Effector memory CD8-positive, alpha-beta T cell (primary cell): ENCODE data around the gene PLP1.
"Not testable (repeated sequence)": the region's sequence is repeated elsewhere in the genome, so short reads cannot be mapped to it uniquely, and the experiment has no call there.

Experiments
- ATAC-seq: fragments of 150-1000 bp; cut with Tn5 transposase; replicated peaks from 2 replicates; pipeline ENCODE4 v1.10.0; 2021; ENCODE audit warnings: mild to moderate bottlenecking, moderate library complexity
- DNase-seq, 3 experiments: peaks; one replicate each; pipeline ENCODE4 v3.0.0; 2021
- H3K27ac Mint-ChIP-seq, 2 donors: one replicate each; pipeline ENCODE4 v1.8.0; 2022; ENCODE audit warnings: mild to moderate bottlenecking in 2 of 2, mixed read lengths in 2 of 2, moderate library complexity in 2 of 2
- H3K27me3 Mint-ChIP-seq, 2 donors: one replicate each; pipeline ENCODE4 v1.8.0; 2022; ENCODE audit warnings: mixed read lengths in 2 of 2
- H3K36me3 Mint-ChIP-seq: one replicate; pipeline ENCODE4 v1.8.0; 2022; ENCODE audit warnings: mild to moderate bottlenecking, moderate library complexity, mixed read lengths; ENCODE audit not compliant: insufficient read depth
- H3K4me1 Mint-ChIP-seq, 2 donors: one replicate each; pipeline ENCODE4 v1.8.0; 2022; ENCODE audit warnings: low read depth in 2 of 2, mixed read lengths in 2 of 2
- H3K4me3 Mint-ChIP-seq, 2 donors: one replicate each; pipeline ENCODE4 v1.8.0; 2022; ENCODE audit warnings: mild to moderate bottlenecking in 2 of 2, mixed read lengths in 2 of 2, moderate library complexity in 2 of 2
- H3K9me3 Mint-ChIP-seq, 2 donors: one replicate each; pipeline ENCODE4 v1.8.0; 2022; ENCODE audit warnings: mixed read lengths in 2 of 2

PLP1 gene

GRCh38 chrX:103756736-103757135 lies 19.9 kb upstream of the PLP1 start:
- H3K4me3 Mint-ChIP-seq, result no peak overlapping the region
- no peaks in the 10 kb centered on the region for H3K36me3 Mint-ChIP-seq
- ATAC-seq (no peak), DNase-seq (no peak)
- peaks cover 1 to 4% of the 10 kb centered on the region in 2 donors for H3K27me3 Mint-ChIP-seq
- no peak overlapping the region for H3K27ac Mint-ChIP-seq
- peaks cover 0 to 7% of the 10 kb centered on the region in 2 donors for H3K9me3 Mint-ChIP-seq
- H3K4me1 Mint-ChIP-seq, result no peaks in the 10 kb centered on the region

GRCh38 chrX:103758555-103758954 lies 18.1 kb upstream of the PLP1 start:
- Mint-ChIP-seq H3K9me3 (peaks cover 0 to 7% of the 10 kb centered on the region in 2 donors), H3K27ac (no peak overlapping the region), H3K4me3 (no peak overlapping the region), H3K4me1 (no peaks in the 10 kb centered on the region), H3K27me3 (peaks cover 6 to 8% of the 10 kb centered on the region in 2 donors), H3K36me3 (no peaks in the 10 kb centered on the region)
- ATAC-seq (no peak), DNase-seq (no peak)

- not testable (repeated sequence) for H3K36me3 Mint-ChIP-seq, H3K4me3 Mint-ChIP-seq, H3K9me3 Mint-ChIP-seq, ATAC-seq, H3K4me1 Mint-ChIP-seq, DNase-seq
- Mint-ChIP-seq H3K27me3 (peaks cover 6 to 19% of the 10 kb centered on the region in 2 donors), H3K27ac (peak overlapping the region in 1 of 2 donors; percentile 33)
Observed at GRCh38 chrX:103763541-103763940, 13.1 kb upstream of the PLP1 start.

- not testable (repeated sequence) for DNase-seq, H3K4me1 Mint-ChIP-seq, ATAC-seq, H3K36me3 Mint-ChIP-seq, H3K27ac Mint-ChIP-seq, H3K4me3 Mint-ChIP-seq, H3K9me3 Mint-ChIP-seq
- H3K27me3 Mint-ChIP-seq, result peaks cover 12 to 13% of the 10 kb centered on the region in 2 donors
Observed at GRCh38 chrX:103766813-103767555, 9.7 kb upstream of the PLP1 start.

GRCh38 chrX:103773445-103773844 lies 3.2 kb upstream of the PLP1 start:
- Mint-ChIP-seq H3K36me3 (no peaks in the 10 kb centered on the region), H3K9me3 (no peaks in the 10 kb centered on the region), H3K27me3 (peaks cover 31 to 54% of the 10 kb centered on the region in 2 donors), H3K4me1 (no peaks in the 10 kb centered on the region), H3K27ac (no peak overlapping the region), H3K4me3 (no peak overlapping the region)
- DNase-seq, result no peak
- ATAC-seq, result no peak

- H3K36me3 Mint-ChIP-seq, result no peaks in the 10 kb centered on the region
- DNase-seq (no peak), ATAC-seq (no peak)
- peaks cover 30 to 56% of the 10 kb centered on the region in 2 donors for H3K27me3 Mint-ChIP-seq
- no peaks in the 10 kb centered on the region for H3K9me3 Mint-ChIP-seq
- H3K27ac Mint-ChIP-seq, result no peak overlapping the region
- no peak overlapping the region for H3K4me3 Mint-ChIP-seq
- no peaks in the 10 kb centered on the region for H3K4me1 Mint-ChIP-seq
Observed at GRCh38 chrX:103774070-103774642, 2.5 kb upstream of the PLP1 start.

GRCh38 chrX:103779141-103779789 lies 2.6 kb downstream of the PLP1 start:
- no peak overlapping the region for H3K4me3 Mint-ChIP-seq
- no peak for DNase-seq
- no peaks in the 10 kb centered on the region for H3K36me3 Mint-ChIP-seq
- ATAC-seq, result no peak
- H3K4me1 Mint-ChIP-seq, result no peaks in the 10 kb centered on the region
- H3K27ac Mint-ChIP-seq, result no peak overlapping the region
- H3K9me3 Mint-ChIP-seq, result no peaks in the 10 kb centered on the region
- H3K27me3 Mint-ChIP-seq, result peaks cover 18 to 43% of the 10 kb centered on the region in 2 donors

GRCh38 chrX:103780336-103781061 lies 3.9 kb downstream of the PLP1 start:
- Mint-ChIP-seq H3K4me3 (no peak overlapping the region), H3K9me3 (no peaks in the 10 kb centered on the region), H3K27me3 (peaks cover 11 to 31% of the 10 kb centered on the region in 2 donors), H3K36me3 (no peaks in the 10 kb centered on the region), H3K27ac (no peak overlapping the region), H3K4me1 (no peaks in the 10 kb centered on the region)
- DNase-seq (no peak), ATAC-seq (no peak)

- Mint-ChIP-seq H3K9me3 (no peaks in the 10 kb centered on the region), H3K36me3 (no peaks in the 10 kb centered on the region)
- ATAC-seq, result no peak
Observed at GRCh38 chrX:103781062-103781402, 4.4 kb downstream of the PLP1 start.

GRCh38 chrX:103781706-103782105 lies 5.1 kb downstream of the PLP1 start:
- Mint-ChIP-seq H3K4me3 (no peak overlapping the region), H3K9me3 (no peaks in the 10 kb centered on the region), H3K27me3 (peaks cover 6 to 19% of the 10 kb centered on the region in 2 donors), H3K36me3 (no peaks in the 10 kb centered on the region), H3K27ac (no peak overlapping the region), H3K4me1 (no peaks in the 10 kb centered on the region)
- DNase-seq, result no peak
- no peak for ATAC-seq

More at GRCh38 chrX:103781062-103781402, 4.4 kb downstream of the PLP1 start:
- H3K27me3 Mint-ChIP-seq, result peaks cover 6 to 26% of the 10 kb centered on the region in 2 donors
- no peak overlapping the region for H3K27ac Mint-ChIP-seq
- no peaks in the 10 kb centered on the region for H3K4me1 Mint-ChIP-seq
- DNase-seq, result no peak
- no peak overlapping the region for H3K4me3 Mint-ChIP-seq

GRCh38 chrX:103782640-103783039 lies 6.0 kb downstream of the PLP1 start:
- no peak overlapping the region for H3K4me3 Mint-ChIP-seq
- H3K4me1 Mint-ChIP-seq, result no peaks in the 10 kb centered on the region
- no peaks in the 10 kb centered on the region for H3K9me3 Mint-ChIP-seq
- no peak for ATAC-seq
- peaks cover 6 to 10% of the 10 kb centered on the region in 2 donors for H3K27me3 Mint-ChIP-seq
- H3K27ac Mint-ChIP-seq, result no peak overlapping the region
- no peak for DNase-seq
- H3K36me3 Mint-ChIP-seq, result no peaks in the 10 kb centered on the region

GRCh38 chrX:103783196-103783595 lies 6.6 kb downstream of the PLP1 start:
- no peak for DNase-seq

GRCh38 chrX:103783971-103784370 lies 7.3 kb downstream of the PLP1 start:
- H3K27me3 Mint-ChIP-seq, result no peaks in the 10 kb centered on the region
- ATAC-seq (no peak), DNase-seq (no peak)
- no peaks in the 10 kb centered on the region for H3K4me1 Mint-ChIP-seq
- H3K9me3 Mint-ChIP-seq, result no peaks in the 10 kb centered on the region
- no peaks in the 10 kb centered on the region for H3K36me3 Mint-ChIP-seq
- H3K4me3 Mint-ChIP-seq, result no peak overlapping the region
- no peak overlapping the region for H3K27ac Mint-ChIP-seq

More at GRCh38 chrX:103783196-103783595, 6.6 kb downstream of the PLP1 start:
- Mint-ChIP-seq H3K36me3 (no peaks in the 10 kb centered on the region), H3K4me1 (no peaks in the 10 kb centered on the region), H3K27me3 (peaks cover 3 to 5% of the 10 kb centered on the region in 2 donors), H3K9me3 (no peaks in the 10 kb centered on the region), H3K4me3 (no peak overlapping the region), H3K27ac (no peak overlapping the region)
- no peak for ATAC-seq
